ENCODE results near the gene MICU1.

GRCh38 chr10:72660220-72660619 is 34.3 kb upstream of the MICU1 start:
- TF ChIP-seq POLR2A (IDR thresholded peaks at IDR 0.05): no peak
- TF ChIP-seq CTCF (IDR thresholded peaks at IDR 0.05): no peak

Data from upper lobe of left lung (tissue), 4 donors.